GM18868 (cell line): ENCODE results near the gene FAM234A.

Experiments used
- ATAC-seq: cut with Tn5 transposase; IDR thresholded peaks from one replicate; pipeline ENCODE4 v1.9.1; 2021; ENCODE audit warnings: mild to moderate bottlenecking, moderate library complexity; ENCODE audit not compliant: unreplicated experiment

Gene FAM234A

GRCh38 chr16:280005-280460 lies 45.4 kb downstream of the FAM234A start:
- ATAC-seq, result no peak

- ATAC-seq, result no peak
Measured at GRCh38 chr16:280552-280951, 45.9 kb downstream of the FAM234A start, which contains the start of gene ARHGDIG. TSS of gene ARHGDIG (plus strand) at chr16:280591. CDS start at chr16:280681, 90 bp downstream.

- ATAC-seq, result no peak
Measured at GRCh38 chr16:280991-281659, 46.5 kb downstream of the FAM234A start.

GRCh38 chr16:281660-282255 lies 47.1 kb downstream of the FAM234A start:
- no peak for ATAC-seq

- ATAC-seq, result no peak
Measured at GRCh38 chr16:282491-282890, 47.9 kb downstream of the FAM234A start.

- ATAC-seq, result no peak
Measured at GRCh38 chr16:283033-283805, 48.6 kb downstream of the FAM234A start, which contains the start of gene PDIA2. TSS of gene PDIA2 (plus strand) at chr16:283164. CDS start at chr16:283170, 6 bp downstream.

- ATAC-seq, result no peak
Measured at GRCh38 chr16:284204-285120, 49.8 kb downstream of the FAM234A start.

- no peak for ATAC-seq
Measured at GRCh38 chr16:285146-286055, 50.8 kb downstream of the FAM234A start.

GRCh38 chr16:286491-287297 lies 52.1 kb downstream of the FAM234A start:
- no peak for ATAC-seq

GRCh38 chr16:287298-287811 lies 52.7 kb downstream of the FAM234A start:
- no peak for ATAC-seq

- ATAC-seq, result no peak
Measured at GRCh38 chr16:287981-288920, 53.6 kb downstream of the FAM234A start.

- ATAC-seq, result no peak
Measured at GRCh38 chr16:289395-289997, 54.9 kb downstream of the FAM234A start.

GRCh38 chr16:290015-290680 lies 55.5 kb downstream of the FAM234A start:
- ATAC-seq, result no peak

- ATAC-seq, result no peak
Measured at GRCh38 chr16:290681-291405, 56.2 kb downstream of the FAM234A start.

GRCh38 chr16:291539-291938 lies 56.9 kb downstream of the FAM234A start:
- ATAC-seq, result no peak
